DOHH2 (cell line): Measurements from ENCODE around the gene MYO1B.

ENCODE experiments used
- H3F3A ChIP-seq: fragments of 200-600 bp; sonication (generic), shearing (Covaris generic); 2 replicates; pipeline ENCODE4 v1.6.0; 2016; ENCODE audit warnings: antibody characterized with exemption, mild to moderate bottlenecking; ENCODE audit not compliant: control insufficient read depth, insufficient read depth
- H3K27ac ChIP-seq: fragments of 200-600 bp; sonication (generic); 2 replicates; pipeline ENCODE4 v1.5.1; 2014; ENCODE audit warnings: low read depth, mild to moderate bottlenecking, low read length, moderate library complexity
- H3K27me3 ChIP-seq: fragments of 200-600 bp; sonication (generic); 2 replicates; pipeline ENCODE4 v1.6.1; 2014; ENCODE audit warnings: mild to moderate bottlenecking, low read length, mixed read lengths; ENCODE audit not compliant: control insufficient read depth
- H3K36me3 ChIP-seq: fragments of 200-600 bp; sonication (generic); 2 replicates; pipeline ENCODE4 v1.6.1; 2014; ENCODE audit warnings: mild to moderate bottlenecking, low read length, moderate library complexity, mixed read lengths; ENCODE audit not compliant: control insufficient read depth
- H3K4me1 ChIP-seq: fragments of 200-600 bp; sonication (generic); 2 replicates; pipeline ENCODE4 v1.6.1; 2014; ENCODE audit warnings: mild to moderate bottlenecking, low read length, mixed read lengths; ENCODE audit not compliant: control insufficient read depth
- H3K4me2 ChIP-seq: fragments of 200-600 bp; sonication (generic); 2 replicates; pipeline ENCODE4 v1.6.0; 2014; ENCODE audit warnings: mild to moderate bottlenecking, low read length, moderate library complexity
- H3K4me3 ChIP-seq: fragments of 200-600 bp; sonication (generic); 2 replicates; pipeline ENCODE4 v1.5.1; 2014; ENCODE audit warnings: mild to moderate bottlenecking, low read length, mixed read lengths
- H3K79me2 ChIP-seq: fragments of 200-600 bp; sonication (generic); 2 replicates; pipeline ENCODE4 v1.6.1; 2014; ENCODE audit warnings: mild to moderate bottlenecking, low read length, mixed read lengths; ENCODE audit not compliant: control insufficient read depth
- H3K9me2 ChIP-seq: fragments of 200-600 bp; sonication (generic); replicated peaks from 2 replicates; pipeline ENCODE4 v1.6.1; 2014; ENCODE audit warnings: mild to moderate bottlenecking, low read length, mixed read lengths; ENCODE audit not compliant: control insufficient read depth
- H3K9me3 ChIP-seq: fragments of 200-600 bp; sonication (generic); 2 replicates; pipeline ENCODE4 v1.6.1; 2014; ENCODE audit warnings: antibody characterized with exemption, low read length, mixed read lengths; ENCODE audit not compliant: control insufficient read depth, insufficient read depth
- H4K20me1 ChIP-seq: fragments of 200-600 bp; sonication (generic); 2 replicates; pipeline ENCODE4 v1.6.0; 2014; ENCODE audit warnings: low read depth, mild to moderate bottlenecking, antibody characterized with exemption, low read length, moderate library complexity; ENCODE audit not compliant: control insufficient read depth, insufficient read depth
- EZH2phosphoT487 ChIP-seq: fragments of 200-600 bp; sonication (generic); IDR thresholded peaks from 2 replicates; pipeline ENCODE4 v1.6.1; 2017; ENCODE audit warnings: borderline replicate concordance, mild to moderate bottlenecking, antibody characterized with exemption, low read length, moderate library complexity, mixed read lengths
- TF ChIP-seq, protein P1 (sequence below): fragments of 200-600 bp; sonication (generic); IDR thresholded peaks from one replicate; pipeline ENCODE4 v1.5.1; 2014; ENCODE audit warnings: antibody characterized with exemption, mild to moderate bottlenecking, low read depth, low read length; ENCODE audit not compliant: poor library complexity, severe bottlenecking

MYO1B gene

DNA sequence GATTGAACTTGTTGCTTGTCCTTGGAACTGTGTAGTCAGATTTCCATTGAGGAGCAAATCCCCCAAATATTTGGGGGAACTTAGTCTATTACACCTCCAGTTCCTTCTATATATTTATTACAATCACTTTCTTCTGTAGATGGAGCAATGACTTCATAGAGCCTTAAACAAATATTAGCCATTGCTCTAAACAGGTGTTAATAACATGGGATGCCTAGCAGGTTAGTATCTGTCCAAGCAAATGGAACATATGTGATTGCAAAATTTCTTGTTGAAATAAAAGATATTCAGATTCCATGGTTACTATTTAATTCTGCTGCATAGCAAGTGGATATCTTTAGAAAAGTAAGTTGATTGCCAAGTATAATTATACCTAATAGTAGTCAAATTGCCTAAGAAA, 225.1 kb downstream of the MYO1B start:
- Histone ChIP-seq H3K9me3 (no peaks in the 10 kb centered on the region), H3K27ac (no peak overlapping the region), H3K27me3 (no peaks in the 10 kb centered on the region), H3K4me2 (no peak overlapping the region), H3K9me2 (no peaks in the 10 kb centered on the region), H4K20me1 (no peaks in the 10 kb centered on the region), H3K36me3 (no peaks in the 10 kb centered on the region), H3K79me2 (no peaks in the 10 kb centered on the region), H3K4me1 (no peaks in the 10 kb centered on the region), H3F3A (no peaks in the 10 kb centered on the region), H3K4me3 (no peak overlapping the region)
- TF ChIP-seq, protein P1, sequence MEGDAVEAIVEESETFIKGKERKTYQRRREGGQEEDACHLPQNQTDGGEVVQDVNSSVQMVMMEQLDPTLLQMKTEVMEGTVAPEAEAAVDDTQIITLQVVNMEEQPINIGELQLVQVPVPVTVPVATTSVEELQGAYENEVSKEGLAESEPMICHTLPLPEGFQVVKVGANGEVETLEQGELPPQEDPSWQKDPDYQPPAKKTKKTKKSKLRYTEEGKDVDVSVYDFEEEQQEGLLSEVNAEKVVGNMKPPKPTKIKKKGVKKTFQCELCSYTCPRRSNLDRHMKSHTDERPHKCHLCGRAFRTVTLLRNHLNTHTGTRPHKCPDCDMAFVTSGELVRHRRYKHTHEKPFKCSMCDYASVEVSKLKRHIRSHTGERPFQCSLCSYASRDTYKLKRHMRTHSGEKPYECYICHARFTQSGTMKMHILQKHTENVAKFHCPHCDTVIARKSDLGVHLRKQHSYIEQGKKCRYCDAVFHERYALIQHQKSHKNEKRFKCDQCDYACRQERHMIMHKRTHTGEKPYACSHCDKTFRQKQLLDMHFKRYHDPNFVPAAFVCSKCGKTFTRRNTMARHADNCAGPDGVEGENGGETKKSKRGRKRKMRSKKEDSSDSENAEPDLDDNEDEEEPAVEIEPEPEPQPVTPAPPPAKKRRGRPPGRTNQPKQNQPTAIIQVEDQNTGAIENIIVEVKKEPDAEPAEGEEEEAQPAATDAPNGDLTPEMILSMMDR = no peak
- no peak for TF ChIP-seq EZH2phosphoT487

DNA sequence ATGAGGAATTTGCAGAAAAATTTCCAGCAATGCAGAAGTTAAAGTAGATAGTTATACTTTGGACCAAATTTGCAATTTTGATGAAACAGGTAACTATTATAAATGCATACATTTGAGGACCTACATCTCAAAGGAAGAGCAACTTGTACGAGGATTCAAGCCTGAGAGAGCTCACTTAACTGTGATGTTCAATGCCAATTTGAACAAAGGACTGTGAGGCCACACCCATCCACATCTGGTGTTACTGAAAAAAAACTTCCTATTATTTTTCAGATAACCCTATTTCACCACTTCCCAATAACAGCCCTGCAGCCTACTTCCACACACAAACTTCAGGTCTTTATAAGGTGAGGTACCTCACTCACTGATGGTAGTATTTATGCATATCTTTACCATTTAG, 229.3 kb downstream of the MYO1B start:
- Histone ChIP-seq H3K4me1 (no peaks in the 10 kb centered on the region), H3F3A (no peaks in the 10 kb centered on the region), H3K4me3 (no peak overlapping the region), H3K36me3 (no peaks in the 10 kb centered on the region), H3K27ac (no peak overlapping the region), H4K20me1 (no peaks in the 10 kb centered on the region), H3K27me3 (no peaks in the 10 kb centered on the region), H3K79me2 (no peaks in the 10 kb centered on the region), H3K4me2 (no peak overlapping the region), H3K9me3 (no peaks in the 10 kb centered on the region), H3K9me2 (no peaks in the 10 kb centered on the region)
- no peak for TF ChIP-seq EZH2phosphoT487
- TF ChIP-seq, protein P1 = no peak
